NB4 (cell line): ENCODE results near the gene LYRM4.

Experiments used
- POLR2A ChIP-seq: IDR thresholded peaks from 2 replicates; pipeline ENCODE4 v1.6.1; 2011; ENCODE audit warnings: mild to moderate bottlenecking; ENCODE audit not compliant: insufficient read length; ENCODE audit errors: extremely low read depth
- TF ChIP-seq, protein P1 (sequence below): IDR thresholded peaks from one replicate; pipeline ENCODE4 v1.5.1; 2012; ENCODE audit warnings: low read depth, low read length

DNA sequence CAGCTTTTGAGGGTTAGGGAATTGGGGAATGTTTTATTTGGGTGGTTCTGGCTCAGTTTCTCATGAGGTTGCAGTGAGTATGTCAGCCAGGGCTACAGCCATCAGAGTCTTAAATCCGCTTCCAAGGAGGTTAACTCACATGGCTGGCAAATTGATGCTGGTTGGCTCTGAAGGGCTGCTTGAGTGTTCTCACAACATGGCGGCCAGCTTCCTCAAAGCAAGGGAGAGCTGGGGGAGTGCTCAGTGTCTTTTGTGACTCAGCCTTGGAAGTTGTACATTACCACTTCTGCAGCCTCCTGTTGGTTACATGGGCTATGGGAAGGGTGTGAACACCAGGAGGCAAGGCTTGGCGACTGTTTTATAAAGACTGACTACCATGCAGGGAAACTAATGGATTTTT is 193.4 kb downstream of the LYRM4 start:
- no peak for TF ChIP-seq POLR2A
- TF ChIP-seq, protein P1, sequence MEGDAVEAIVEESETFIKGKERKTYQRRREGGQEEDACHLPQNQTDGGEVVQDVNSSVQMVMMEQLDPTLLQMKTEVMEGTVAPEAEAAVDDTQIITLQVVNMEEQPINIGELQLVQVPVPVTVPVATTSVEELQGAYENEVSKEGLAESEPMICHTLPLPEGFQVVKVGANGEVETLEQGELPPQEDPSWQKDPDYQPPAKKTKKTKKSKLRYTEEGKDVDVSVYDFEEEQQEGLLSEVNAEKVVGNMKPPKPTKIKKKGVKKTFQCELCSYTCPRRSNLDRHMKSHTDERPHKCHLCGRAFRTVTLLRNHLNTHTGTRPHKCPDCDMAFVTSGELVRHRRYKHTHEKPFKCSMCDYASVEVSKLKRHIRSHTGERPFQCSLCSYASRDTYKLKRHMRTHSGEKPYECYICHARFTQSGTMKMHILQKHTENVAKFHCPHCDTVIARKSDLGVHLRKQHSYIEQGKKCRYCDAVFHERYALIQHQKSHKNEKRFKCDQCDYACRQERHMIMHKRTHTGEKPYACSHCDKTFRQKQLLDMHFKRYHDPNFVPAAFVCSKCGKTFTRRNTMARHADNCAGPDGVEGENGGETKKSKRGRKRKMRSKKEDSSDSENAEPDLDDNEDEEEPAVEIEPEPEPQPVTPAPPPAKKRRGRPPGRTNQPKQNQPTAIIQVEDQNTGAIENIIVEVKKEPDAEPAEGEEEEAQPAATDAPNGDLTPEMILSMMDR, result no peak
